K562 (cell line): ENCODE measurements around the gene DCUN1D2. TPM values are rescaled to one million over a fixed set of nuclear protein-coding genes. Genes with fewer than 3 reads are reported as not detected.

Experiments
- ATAC-seq: fragments of 200-7000 bp; cut with Tn5 transposase; 3 replicates; pipeline ENCODE4 v1.9.1; 2020; ENCODE audit warnings: moderate library complexity
- BruUV-seq: library from RNA; stranded (reverse); fragments of 400-500 nt; replicated peaks from 2 replicates; lab custom pipeline; 2021; lab: Mats Ljungman, UMichigan
- CTCF ChIA-PET: fragments of 300-600 bp; formaldehyde crosslinking; extraction: SDS; loops from one replicate; lab custom pipeline; 2021; ENCODE audit warnings: low intra/inter-chr PET ratio; lab: Yijun Ruan, JAX
- POLR2A ChIA-PET: fragments of 300-600, 350-650 bp; sonication (Branson Sonifier 250); formaldehyde crosslinking; extraction: SDS; loops from one replicate; lab custom pipeline; 2021; ENCODE audit warnings: antibody characterized with exemption, inconsistent platforms; lab: Yijun Ruan, JAX
- DNase-seq, 4 experiments: peaks; one replicate each; pipeline versions ENCODE4 v3.0.0 to v3.0.0-alpha.2; 2011 to 2018; ENCODE audit warnings: low spot score in 3 of 4, mixed read lengths in 3 of 4; ENCODE audit errors: extremely low read depth in 1 of 4
- FAIRE-seq: peaks from 2 replicates; lab custom pipeline; 2011; peaks lifted over from hg19 to GRCh38; lab: Jason Lieb, UNC
- H2AFZ ChIP-seq: 2 replicates; pipeline ENCODE4 v1.6.0; 2011; ENCODE audit warnings: low read depth, low read length, control low read depth, inconsistent platforms
- H3K27ac ChIP-seq: fragments of 200-600 bp; 3 replicates; pipeline ENCODE4 v1.8.0; 2011; ENCODE audit warnings: low read depth, mild to moderate bottlenecking, control low read depth, inconsistent platforms, low read length, moderate library complexity, mixed read lengths; ENCODE audit errors: extremely low read depth
- H3K27me3 ChIP-seq, 2 experiments: fragments of 300-600 bp in 1 of 2; 2 replicates in 1 of 2; 3 replicates in 1 of 2; pipeline versions ENCODE4 v1.6.0 to v1.8.0; 2011; ENCODE audit warnings: inconsistent platforms in 2 of 2, low read length in 2 of 2, mild to moderate bottlenecking in 1 of 2, mixed read lengths in 1 of 2, moderate library complexity in 1 of 2; ENCODE audit not compliant: control insufficient read depth in 2 of 2, insufficient read depth in 2 of 2
- H3K36me3 ChIP-seq: fragments of 300-600 bp; 3 replicates; pipeline ENCODE4 v1.8.0; 2011; ENCODE audit warnings: mild to moderate bottlenecking, low read length, inconsistent platforms; ENCODE audit not compliant: control insufficient read depth, insufficient read depth
- H3K4me1 ChIP-seq, 2 experiments: fragments of 200-600 bp in 1 of 2; replicated peaks in 1 of 2; 2 replicates in 1 of 2; 3 replicates in 1 of 2; pipeline versions ENCODE4 v1.5.1 to v1.8.0; 2011; ENCODE audit warnings: inconsistent platforms in 2 of 2, low read length in 2 of 2, mild to moderate bottlenecking in 1 of 2, mixed read lengths in 1 of 2, moderate library complexity in 1 of 2; ENCODE audit not compliant: control insufficient read depth in 2 of 2, insufficient read depth in 2 of 2
- H3K4me2 ChIP-seq: 2 replicates; pipeline ENCODE4 v1.6.1; 2011; ENCODE audit warnings: low read length, control low read depth, inconsistent platforms, mixed read lengths; ENCODE audit not compliant: insufficient read depth
- H3K4me3 ChIP-seq: fragments of 200-600 bp; sonication (generic), shearing (Covaris generic); 2 replicates; pipeline ENCODE4 v1.5.1; 2016; ENCODE audit warnings: control low read depth, inconsistent platforms
- H3K79me2 ChIP-seq: fragments of 200-600 bp; 3 replicates; pipeline ENCODE4 v1.8.0; 2011; ENCODE audit warnings: low read length, inconsistent platforms; ENCODE audit not compliant: control insufficient read depth, insufficient read depth
- H3K9ac ChIP-seq, 2 experiments: 2 replicates each; pipeline versions ENCODE4 v1.6.0 to v1.6.1; 2011; ENCODE audit warnings: low read depth in 2 of 2, low read length in 2 of 2, control low read depth in 1 of 2, inconsistent platforms in 1 of 2, mild to moderate bottlenecking in 1 of 2, mixed read lengths in 1 of 2; ENCODE audit not compliant: insufficient read depth in 1 of 2
- H3K9me1 ChIP-seq: one replicate; pipeline ENCODE4 v1.6.0; 2011; ENCODE audit warnings: inconsistent platforms, mild to moderate bottlenecking, low read length, moderate library complexity; ENCODE audit not compliant: control insufficient read depth, insufficient read depth
- H3K9me3 ChIP-seq: replicated peaks from 2 replicates; pipeline ENCODE4 v1.5.1; 2011; ENCODE audit warnings: low read depth, low read length, inconsistent platforms; ENCODE audit not compliant: control insufficient read depth, insufficient read depth
- H4K20me1 ChIP-seq: replicated peaks from 2 replicates; pipeline ENCODE4 v1.6.1; 2011; ENCODE audit warnings: low read length, inconsistent platforms, mixed read lengths; ENCODE audit not compliant: control insufficient read depth, insufficient read depth
- CTBP1 ChIP-seq: fragments of 450-650 bp; IDR thresholded peaks from 2 replicates; pipeline ENCODE4 v1.6.1; 2016; ENCODE audit warnings: borderline replicate concordance
- E2F4 ChIP-seq: sonication (generic); formaldehyde crosslinking; IDR thresholded peaks from 2 replicates; pipeline ENCODE4 v1.8.0; 2022; ENCODE audit warnings: mild to moderate bottlenecking, low read depth, missing genetic modification reagents
- ETV5 ChIP-seq: sonication (generic); formaldehyde crosslinking; IDR thresholded peaks from 2 replicates; pipeline ENCODE4 v1.4.0; 2020; ENCODE audit warnings: low read depth, mild to moderate bottlenecking, missing genetic modification reagents
- IRF1 ChIP-seq: sonication (generic); formaldehyde crosslinking; IDR thresholded peaks from 2 replicates; pipeline ENCODE4 v1.8.0; 2022; ENCODE audit warnings: missing genetic modification reagents, mild to moderate bottlenecking, borderline replicate concordance
- NCOR1 ChIP-seq: fragments of 450-650 bp; IDR thresholded peaks from 2 replicates; pipeline ENCODE4 v1.6.1; 2016; ENCODE audit warnings: mild to moderate bottlenecking, moderate library complexity
- POLR2G ChIP-seq: fragments of 200-400 bp; formaldehyde crosslinking; IDR thresholded peaks from 2 replicates; pipeline ENCODE4 v1.6.1; 2017; ENCODE audit warnings: low read depth, mild to moderate bottlenecking, antibody characterized with exemption, low read length, moderate library complexity
- PTBP1 ChIP-seq: fragments of 200-400 bp; formaldehyde crosslinking; IDR thresholded peaks from 2 replicates; pipeline ENCODE4 v1.6.1; 2017; ENCODE audit warnings: low read depth, low read length
- TBP ChIP-seq: optimal IDR thresholded peaks from 2 replicates; pipeline ENCODE3; 2011; ENCODE audit warnings: low read depth, low read length, improper control_type of control experiment
- TEAD4 ChIP-seq, 2 experiments: sonication (generic) in 1 of 2; formaldehyde crosslinking in 1 of 2; IDR thresholded peaks; 2 replicates each; pipeline versions ENCODE4 v1.6.1 to v1.8.0; 2012 to 2022; ENCODE audit warnings: borderline replicate concordance in 1 of 2, inconsistent platforms in 1 of 2, low read length in 1 of 2, mild to moderate bottlenecking in 1 of 2, missing genetic modification reagents in 1 of 2
- ZNF175 ChIP-seq: fragments of 200-800 bp; sonication (Bioruptor generic); IDR thresholded peaks from 2 replicates; pipeline ENCODE4 v1.6.1; 2016; ENCODE audit warnings: low read depth, mild to moderate bottlenecking, missing genetic modification characterization, missing compliant biosample characterization
- ZNF197 ChIP-seq: fragments of 200-800 bp; sonication (Bioruptor generic); IDR thresholded peaks from 2 replicates; pipeline ENCODE4 v1.6.1; 2016; ENCODE audit warnings: low read depth, missing genetic modification characterization, missing compliant biosample characterization
- ZNF449 ChIP-seq: fragments of 250-450 bp; sonication (Bioruptor Pico); IDR thresholded peaks from 2 replicates; pipeline ENCODE4 v1.8.0; 2022; ENCODE audit warnings: moderate library complexity, mild to moderate bottlenecking, inconsistent platforms
- WGBS: fragments of 100-300 bp; shearing (Covaris generic); methylation state at CpG from one replicate; pipeline ENCODE4 v1.1.6; 2016; ENCODE audit warnings: low coverage, mixed read lengths; ENCODE audit not compliant: insufficient coverage; ENCODE audit errors: missing lambda C conversion rate; 5-methylcytosine and 5-hydroxymethylcytosine counted together
- in situ Hi-C: fragments of 300-500 bp; cut with MboI; formaldehyde crosslinking; loops from 4 replicates; pipeline ENCODE4 v1.15.0; 2018; ENCODE audit warnings: inconsistent platforms, mixed read lengths
- intact Hi-C: fragments of 100-400 bp; cut with micrococcal nuclease; formaldehyde crosslinking; loops from 2 replicates; pipeline ENCODE4 v1.14.2; 2022
- polyA plus RNA-seq, 8 experiments: library from polyadenylated mRNA; depleted of rRNA in 4 of 8; stranded (reverse) in 5 of 8; unstranded in 3 of 8; fragments of >200 nt; fragmentation: Nextera tagmentation in 2 of 8; fragmentation: Illumina TruSeq in 1 of 8; extraction: Ambion mirVana in 2 of 8; extraction: Trizol in 1 of 8; gene quantifications; 2 replicates each; pipeline versions ENCODE4 v1.2.1 to v1.2.3, GENCODE V29; 2011 to 2014; ENCODE audit warnings: inconsistent platforms in 1 of 8, missing spikeins in 1 of 8
- total RNA-seq, 7 experiments: library from RNA; depleted of rRNA in 6 of 7; stranded (reverse); fragments of >200 nt in 6 of 7; fragmentation: Illumina TruSeq in 2 of 7; extraction: Trizol in 2 of 7; gene quantifications; 2 replicates each; pipeline versions ENCODE4 v1.2.1 to v1.2.3, GENCODE V29; 2011 to 2021; ENCODE audit warnings: low replicate concordance in 1 of 7

The DCUN1D2 gene
- total and polyA plus RNA-seq, 9 of the 15 experiments (the other 6 are each of a cell fraction or from before 2014, with no cell fraction given) = 2.1 to 16.8 (median 11.1) TPM

- BruUV-seq = no TSS peak
- Histone ChIP-seq H3K9me3 (no peaks in the 10 kb centered on the region), H4K20me1 (no peaks in the 10 kb centered on the region), H3K9me1 (no peaks in the 10 kb centered on the region), H3K9ac (no peak overlapping the region), H2AFZ (no peak overlapping the region), H3K79me2 (no peaks in the 10 kb centered on the region), H3K36me3 (peaks cover 21% of the 10 kb centered on the region; the same call in 2 of the 3 replicates), H3K27me3 (no peaks in the 10 kb centered on the region), H3K4me3 (no peak overlapping the region), H3K4me2 (no peak overlapping the region), H3K27ac (no peak overlapping the region), H3K4me1 (no peaks in the 10 kb centered on the region; a peak in 1 of 5 replicates)
- 94% methylated on average over 5 of the region's 5 CpGs for WGBS
- CTCF ChIA-PET = no interaction called here
- ATAC-seq = no peak
- in situ Hi-C loops = no loop called here
- FAIRE-seq = no peak
- intact Hi-C loops = no loop called here
- DNase-seq = no peak
- POLR2A ChIA-PET = no interaction called here
- TF ChIP-seq ZNF449 (CRISPR knock-in tag) (no peak), ZNF175 (no peak), NCOR1 (no peak)
Observed at GRCh38 chr13:113514847-113515246, 24.3 kb upstream of the DCUN1D2 start.

GRCh38 chr13:113513761-113514160, 23.2 kb upstream of the DCUN1D2 start:
- POLR2A ChIA-PET = interaction anchor here (0.7 kb wide), 1 partner anchor 10 kb away, joined by 3 read pairs; no protein-coding TSS in a partner anchor
- ATAC-seq = no peak
- no peak for DNase-seq
- H3K27me3 ChIP-seq = no peaks in the 10 kb centered on the region
- H3K4me2 ChIP-seq = no peak overlapping the region
- no peak overlapping the region for H2AFZ ChIP-seq
- no peaks in the 10 kb centered on the region for H4K20me1 ChIP-seq
- in situ Hi-C loops (no loop called here), intact Hi-C loops (no loop called here)
- CTCF ChIA-PET = no interaction called here
- 94% methylated on average over 8 of the region's 8 CpGs for WGBS
- no peak overlapping the region for H3K9ac ChIP-seq
- no TSS peak for BruUV-seq
- peaks cover 0 to 6% of the 10 kb centered on the region in 2 experiments; a peak in 2 of 5 replicates for H3K4me1 ChIP-seq
- H3K36me3 ChIP-seq = peaks cover 20% of the 10 kb centered on the region; the same call in 2 of the 3 replicates
- no peaks in the 10 kb centered on the region for H3K9me3 ChIP-seq
- H3K9me1 ChIP-seq = no peaks in the 10 kb centered on the region
- H3K4me3 ChIP-seq = no peak overlapping the region
- H3K27ac ChIP-seq = no peak overlapping the region
- FAIRE-seq = no peak
- H3K79me2 ChIP-seq = no peaks in the 10 kb centered on the region
- TF ChIP-seq TEAD4 (IDR thresholded peaks at IDR 0.05; ENCODE audit: low read length) (no peak), TEAD4 (CRISPR knock-in tag; IDR thresholded peaks at IDR 0.05; ENCODE audit: borderline replicate concordance) (no peak), ZNF197 (CRISPR knock-in tag) (no peak), PTBP1 (no peak), POLR2G (no peak), CTBP1 (no peak), ETV5 (CRISPR knock-in tag) (no peak), TBP (no peak), IRF1 (CRISPR knock-in tag) (no peak), E2F4 (no peak)
